Prostate gland (tissue), 2 donors: ENCODE data around the gene PLCG2. TPM values are rescaled to one million over a fixed set of nuclear protein-coding genes. Genes with fewer than 3 reads are reported as not detected.

ENCODE experiments used
- DNase-seq: peaks from one replicate; pipeline ENCODE4 v3.0.0-alpha.2; 2019; ENCODE audit warnings: low spot score
- H3K27ac ChIP-seq, 2 donors: fragments of 200-600 bp; sonication (generic); 2 replicates each; pipeline ENCODE4 v1.5.1; 2017 to 2019
- H3K27me3 ChIP-seq: fragments of 200-600 bp; sonication (generic); replicated peaks from 2 replicates; pipeline ENCODE4 v1.5.1; 2019; ENCODE audit not compliant: insufficient read depth
- H3K36me3 ChIP-seq, 2 donors: fragments of 200-600 bp; sonication (generic); 1 replicate in 1 of 2; 2 replicates in 1 of 2; pipeline versions ENCODE4 v1.5.1 to v1.8.1; 2017 to 2019
- H3K4me1 ChIP-seq: fragments of 200-600 bp; sonication (generic); replicated peaks from 2 replicates; pipeline ENCODE4 v1.5.1; 2019
- H3K4me3 ChIP-seq, 2 donors: fragments of 200-600 bp; sonication (generic); 2 replicates each; pipeline ENCODE4 v1.5.1; 2017 to 2019
- H3K9me3 ChIP-seq: fragments of 200-600 bp; sonication (generic); 2 replicates; pipeline ENCODE4 v1.5.1; 2017
- CTCF ChIP-seq, 4 experiments: fragments of 200-600 bp in 2 of 4; fragments of 450-650 bp in 2 of 4; sonication (generic) in 2 of 4; IDR thresholded peaks; 1 replicate in 3 of 4; 2 replicates in 1 of 4; pipeline ENCODE4 v1.5.1; 2016 to 2019; ENCODE audit warnings: antibody characterized with exemption in 4 of 4, mild to moderate bottlenecking in 2 of 4, moderate library complexity in 2 of 4
- POLR2A ChIP-seq: fragments of 450-650 bp; IDR thresholded peaks from one replicate; pipeline ENCODE4 v1.6.1; 2016; ENCODE audit warnings: antibody characterized with exemption, mild to moderate bottlenecking
- POLR2AphosphoS5 ChIP-seq: sonication (generic); formaldehyde crosslinking; IDR thresholded peaks from one replicate; pipeline ENCODE4 v1.6.1; 2017; ENCODE audit warnings: antibody characterized with exemption
- WGBS: methylation state at CpG from one replicate; pipeline ENCODE4 v1.1.5; 2018; 5-methylcytosine and 5-hydroxymethylcytosine counted together
- intact Hi-C: fragments of 100-400 bp; cut with DNase I; formaldehyde crosslinking; loops from one replicate; pipeline ENCODE4 v1.14.2; 2022
- total RNA-seq, 2 donors: library from RNA; depleted of rRNA; stranded (reverse); fragments of >200 nt; gene quantifications; one replicate each; pipeline ENCODE4 v1.1.0, GENCODE V29; 2016

Gene PLCG2
- total RNA-seq, 2 donors from 2014 or later = 10.3 to 12.8 TPM

- Histone ChIP-seq H3K9me3 (no peaks in the 10 kb centered on the region), H3K4me3 (no peak overlapping the region), H3K36me3 (no peaks in the 10 kb centered on the region), H3K4me1 (no peaks in the 10 kb centered on the region), H3K27ac (no peak overlapping the region), H3K27me3 (no peaks in the 10 kb centered on the region)
- intact Hi-C loops = no loop called here
- 41% methylated on average over 3 of the region's 3 CpGs for WGBS
- TF ChIP-seq CTCF (IDR thresholded peaks at IDR 0.05) (no peak), POLR2AphosphoS5 (no peak), POLR2A (no peak)
- DNase-seq = no peak
These were observed 5.1 kb downstream of the PLCG2 start for GRCh38 chr16:81784072-81784795.

GRCh38 chr16:81785138-81785924 lies 6.2 kb downstream of the PLCG2 start:
- Histone ChIP-seq H3K36me3 (no peaks in the 10 kb centered on the region), H3K27me3 (no peaks in the 10 kb centered on the region), H3K9me3 (no peaks in the 10 kb centered on the region), H3K4me3 (no peak overlapping the region), H3K27ac (no peak overlapping the region), H3K4me1 (no peaks in the 10 kb centered on the region)
- TF ChIP-seq CTCF (IDR thresholded peaks at IDR 0.05) = no peak
- no peak for TF ChIP-seq POLR2A
- no peak for TF ChIP-seq POLR2AphosphoS5
- no peak for DNase-seq
- intact Hi-C loops = no loop called here
- WGBS = 81% methylated on average over 7 of the region's 7 CpGs

DNA sequence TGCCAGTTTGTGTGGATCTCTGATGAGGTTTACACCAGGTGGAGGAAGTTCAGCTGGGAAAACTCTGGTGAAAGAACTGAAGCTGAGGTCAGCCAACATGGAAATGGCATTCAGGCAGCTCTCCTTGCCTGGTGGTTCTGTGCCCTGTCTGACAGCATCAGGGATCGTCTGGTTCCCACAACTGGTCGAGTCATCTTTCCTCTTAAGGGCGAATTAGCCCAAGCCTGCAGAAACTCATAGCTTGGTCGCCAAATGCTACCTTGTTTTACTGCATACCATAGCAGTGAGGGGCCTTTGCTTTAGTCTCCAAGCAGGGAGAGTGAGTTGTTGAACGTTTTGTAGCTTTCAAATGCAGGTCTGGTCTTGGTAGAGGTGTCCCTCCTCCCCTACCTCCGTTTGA lies 7.2 kb downstream of the PLCG2 start:
- H3K27ac ChIP-seq = no peak overlapping the region
- intact Hi-C loops = no loop called here
- no peak overlapping the region for H3K4me3 ChIP-seq
- TF ChIP-seq CTCF (IDR thresholded peaks at IDR 0.05) (no peak), POLR2A (no peak), POLR2AphosphoS5 (no peak)
- DNase-seq = no peak
- H3K36me3 ChIP-seq = no peaks in the 10 kb centered on the region
- WGBS = 26% methylated on average over 6 of the region's 6 CpGs
- no peaks in the 10 kb centered on the region for H3K27me3 ChIP-seq
- no peaks in the 10 kb centered on the region for H3K9me3 ChIP-seq
- H3K4me1 ChIP-seq = no peaks in the 10 kb centered on the region

GRCh38 chr16:81786868-81787267 lies 7.8 kb downstream of the PLCG2 start:
- TF ChIP-seq POLR2AphosphoS5 (no peak), CTCF (IDR thresholded peaks at IDR 0.05) (no peak), POLR2A (no peak)
- Histone ChIP-seq H3K9me3 (no peaks in the 10 kb centered on the region), H3K4me3 (no peak overlapping the region), H3K27ac (no peak overlapping the region), H3K27me3 (no peaks in the 10 kb centered on the region), H3K36me3 (no peaks in the 10 kb centered on the region), H3K4me1 (no peaks in the 10 kb centered on the region)
- intact Hi-C loops = no loop called here
- DNase-seq = no peak
- WGBS = 61% methylated on average over 2 of the region's 2 CpGs
